Measurements from ENCODE around the gene GNS. TPM values are rescaled to one million over a fixed set of nuclear protein-coding genes. Genes with fewer than 3 reads are reported as not detected.

GNS gene
- total and polyA plus RNA-seq, 2 donors (not counting 3 experiments of a cell fraction or from before 2014, with no cell fraction given) = 107 to 142 TPM

DNA sequence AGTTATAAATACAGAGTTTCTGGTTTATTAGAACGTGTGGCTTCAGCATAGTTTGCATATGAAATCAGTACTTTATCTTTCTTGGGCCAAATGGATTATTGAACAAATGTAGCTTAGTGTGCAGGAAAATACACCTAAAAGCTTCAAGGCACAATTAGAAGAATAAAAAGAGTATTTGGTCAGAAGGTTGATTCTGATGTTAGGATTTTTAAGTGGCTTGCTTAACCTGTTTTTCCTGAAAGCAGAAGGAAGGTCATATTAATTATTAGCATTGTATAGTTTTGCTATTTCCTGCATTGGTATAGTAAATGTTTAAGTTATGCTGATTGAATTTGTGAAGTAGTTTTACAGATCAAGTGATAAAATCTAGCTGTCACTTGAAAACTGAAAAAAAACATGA lies 31.0 kb upstream of the GNS start:
- TF ChIP-seq GATA2 (IDR thresholded peaks at IDR 0.05; ENCODE audit: insufficient read depth, insufficient read length, low read depth, low read length) (no peak), EZH2 (IDR thresholded peaks at IDR 0.05; ENCODE audit: borderline replicate concordance, low read depth, low read length, severe bottlenecking) (no peak), FOS (IDR thresholded peaks at IDR 0.05; ENCODE audit: borderline replicate concordance, insufficient read depth, low read length) (no peak), MYC (IDR thresholded peaks at IDR 0.05; ENCODE audit: low read depth, low read length) (no peak), JUN (IDR thresholded peaks at IDR 0.05; ENCODE audit: borderline replicate concordance, insufficient read depth, insufficient read length, low read depth) (no peak), POLR2A (IDR thresholded peaks at IDR 0.05; ENCODE audit: low read depth, low read length) (no peak), POLR2AphosphoS5 (IDR thresholded peaks at IDR 0.05; ENCODE audit: insufficient read depth, low read depth, low read length) (no peak)
- TF ChIP-seq, protein P1, sequence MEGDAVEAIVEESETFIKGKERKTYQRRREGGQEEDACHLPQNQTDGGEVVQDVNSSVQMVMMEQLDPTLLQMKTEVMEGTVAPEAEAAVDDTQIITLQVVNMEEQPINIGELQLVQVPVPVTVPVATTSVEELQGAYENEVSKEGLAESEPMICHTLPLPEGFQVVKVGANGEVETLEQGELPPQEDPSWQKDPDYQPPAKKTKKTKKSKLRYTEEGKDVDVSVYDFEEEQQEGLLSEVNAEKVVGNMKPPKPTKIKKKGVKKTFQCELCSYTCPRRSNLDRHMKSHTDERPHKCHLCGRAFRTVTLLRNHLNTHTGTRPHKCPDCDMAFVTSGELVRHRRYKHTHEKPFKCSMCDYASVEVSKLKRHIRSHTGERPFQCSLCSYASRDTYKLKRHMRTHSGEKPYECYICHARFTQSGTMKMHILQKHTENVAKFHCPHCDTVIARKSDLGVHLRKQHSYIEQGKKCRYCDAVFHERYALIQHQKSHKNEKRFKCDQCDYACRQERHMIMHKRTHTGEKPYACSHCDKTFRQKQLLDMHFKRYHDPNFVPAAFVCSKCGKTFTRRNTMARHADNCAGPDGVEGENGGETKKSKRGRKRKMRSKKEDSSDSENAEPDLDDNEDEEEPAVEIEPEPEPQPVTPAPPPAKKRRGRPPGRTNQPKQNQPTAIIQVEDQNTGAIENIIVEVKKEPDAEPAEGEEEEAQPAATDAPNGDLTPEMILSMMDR (IDR thresholded peaks at IDR 0.05; ENCODE audit: extremely low read depth in 1 of 2, insufficient read depth in 1 of 2, low read depth in 1 of 2, low read length in 2 of 2) = no peak
- TF ChIP-seq, protein P2, sequence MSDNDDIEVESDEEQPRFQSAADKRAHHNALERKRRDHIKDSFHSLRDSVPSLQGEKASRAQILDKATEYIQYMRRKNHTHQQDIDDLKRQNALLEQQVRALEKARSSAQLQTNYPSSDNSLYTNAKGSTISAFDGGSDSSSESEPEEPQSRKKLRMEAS (IDR thresholded peaks at IDR 0.05; ENCODE audit: insufficient read depth, insufficient read length) = no peak
- FAIRE-seq = no peak
- no peaks in the 10 kb centered on the region for H3K9me3 ChIP-seq (replicated peaks; ENCODE audit: control insufficient read depth, insufficient read depth, low read length)
- no peaks in the 10 kb centered on the region for H3K4me1 ChIP-seq (ENCODE audit: control insufficient read depth, extremely low read depth, insufficient read depth, low read length)
- H3K4me3 ChIP-seq (replicated peaks in 1 of 3; ENCODE audit: insufficient read depth in 1 of 3, low read depth in 1 of 3, low read length in 3 of 3) = no peak overlapping the region
- H3K27ac ChIP-seq (ENCODE audit: insufficient read depth, low read depth, low read length) = no peak overlapping the region
- H2AFZ ChIP-seq (ENCODE audit: low read depth, low read length) = no peak overlapping the region
- intact Hi-C loops (cut with micrococcal nuclease) (no loop called here), dilution Hi-C loops (cut with MboI; ENCODE audit: extremely low pct_ligation_motif_present, low sequenced_read_pairs) (no loop called here)
- no peaks in the 10 kb centered on the region for H3K36me3 ChIP-seq (ENCODE audit: control insufficient read depth in 2 of 2, extremely low read depth in 1 of 2, insufficient read depth in 2 of 2, low read length in 2 of 2)
- ChIA-PET CTCF (interaction anchor here (1.8 to 3.2 kb wide), 2 partner anchors 8 to 11 kb away, joined by 5 to 20 read pairs; no protein-coding TSS in a partner anchor), POLR2A (no interaction called here)
- no peak overlapping the region for H3K4me2 ChIP-seq (ENCODE audit: insufficient read depth, low read length)
- no peaks in the 10 kb centered on the region for H4K20me1 ChIP-seq (replicated peaks; ENCODE audit: control insufficient read depth, extremely low read depth, insufficient read depth, low read length)
- BruUV-seq (replicated peaks) = no TSS peak
- H3K9me1 ChIP-seq (replicated peaks; ENCODE audit: control insufficient read depth, extremely low read depth, insufficient read depth, low read length) = no peaks in the 10 kb centered on the region
- no peak overlapping the region for H3K9ac ChIP-seq (replicated peaks; ENCODE audit: extremely low read depth, insufficient read depth, low read length)
- H3K79me2 ChIP-seq (ENCODE audit: control insufficient read depth, insufficient read depth, low read length) = no peaks in the 10 kb centered on the region
- no peak for DNase-seq (ENCODE audit: low read depth, low spot score)
- H3K27me3 ChIP-seq (ENCODE audit: control insufficient read depth in 2 of 2, insufficient read depth in 2 of 2, low read length in 2 of 2) = no peaks in the 10 kb centered on the region

Data from endothelial cell of umbilical vein (primary cell).